ENCODE results near the gene BSG.

The BSG gene

GRCh38 chr19:540867-541637 lies 31.3 kb upstream of the BSG start:
- DNase-seq (ENCODE audit: low spot score): no peak

- no peak for DNase-seq (ENCODE audit: low spot score)
Observed at GRCh38 chr19:541699-542098, 30.7 kb upstream of the BSG start.

DNA sequence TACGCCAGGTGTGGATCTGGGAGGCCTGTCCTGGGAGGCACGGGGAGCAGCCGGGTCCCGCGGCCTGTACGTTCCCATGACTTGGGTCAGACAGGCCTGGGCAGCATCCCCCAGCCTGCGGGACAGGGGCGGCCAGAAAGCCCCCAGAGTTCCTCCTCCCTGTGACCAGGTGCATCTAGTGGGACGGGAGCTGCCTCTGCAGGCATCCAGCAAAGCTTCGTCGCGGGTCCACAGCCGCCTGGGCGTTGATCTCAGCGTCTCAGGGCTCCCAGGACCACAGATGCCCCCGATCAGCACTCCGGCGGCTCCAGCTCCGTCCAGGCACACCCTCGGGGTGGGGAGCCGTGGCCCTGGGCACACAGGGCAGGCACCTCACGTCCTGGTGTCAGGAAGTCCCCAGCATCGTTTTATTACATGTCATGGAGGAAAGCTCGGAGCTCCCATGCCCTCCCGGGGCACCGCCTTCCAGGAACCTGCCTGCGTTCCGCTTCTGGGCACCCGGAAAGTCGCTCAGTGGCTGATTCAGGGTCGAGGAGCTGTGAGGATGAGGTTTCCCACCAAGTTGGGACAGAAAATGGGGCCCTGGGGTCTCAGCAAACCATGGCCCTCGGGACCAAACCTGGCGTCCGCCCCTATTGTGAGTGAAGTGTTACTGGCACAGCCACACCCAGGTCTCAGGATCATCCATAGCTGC lies 30.1 kb upstream of the BSG start:
- DNase-seq (ENCODE audit: low spot score): no peak

DNA sequence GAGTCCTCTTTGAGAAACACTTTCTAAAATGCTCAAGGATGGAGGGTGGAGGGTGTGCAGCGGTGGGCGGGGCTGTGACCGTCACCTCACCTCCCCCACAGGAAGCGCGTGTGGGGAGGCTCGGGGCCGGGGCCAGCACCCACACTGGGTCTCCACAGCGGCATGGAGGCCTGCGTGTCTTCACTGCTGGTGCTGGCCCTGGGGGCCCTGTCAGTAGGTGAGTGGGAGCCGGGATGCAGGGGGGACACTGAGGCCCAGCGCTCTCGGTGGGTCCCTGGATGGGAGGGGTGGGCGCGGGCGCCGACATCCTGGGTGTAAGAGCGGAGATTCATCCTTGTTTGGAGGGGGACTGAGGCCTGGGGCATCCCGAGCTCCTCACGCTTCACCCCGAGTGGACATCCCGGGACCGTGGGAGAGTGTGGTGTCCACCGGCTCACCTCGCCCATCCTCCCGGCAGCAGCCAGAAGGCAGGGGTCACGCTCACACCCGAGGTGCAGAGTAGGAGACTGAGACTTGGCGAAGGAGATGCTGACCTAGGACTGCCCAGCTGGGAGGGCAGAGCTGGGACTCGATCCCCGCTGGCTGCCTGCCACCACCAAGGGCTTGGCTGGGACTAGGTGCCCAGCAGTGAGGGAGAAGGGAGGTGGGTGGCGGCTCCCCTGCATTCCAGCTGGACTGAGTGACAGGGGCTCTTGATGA lies 28.3 kb upstream of the BSG start, which contains the start of gene GZMM:
TSS of gene GZMM (plus strand) at position 144 of the 699 bp plus-strand sequence. CDS start at position 163, 19 bp downstream.
- peak; percentile 78 for DNase-seq (ENCODE audit: low spot score)

GRCh38 chr19:547117-547516 lies 25.3 kb upstream of the BSG start:
- DNase-seq (ENCODE audit: low spot score): no peak

DNA sequence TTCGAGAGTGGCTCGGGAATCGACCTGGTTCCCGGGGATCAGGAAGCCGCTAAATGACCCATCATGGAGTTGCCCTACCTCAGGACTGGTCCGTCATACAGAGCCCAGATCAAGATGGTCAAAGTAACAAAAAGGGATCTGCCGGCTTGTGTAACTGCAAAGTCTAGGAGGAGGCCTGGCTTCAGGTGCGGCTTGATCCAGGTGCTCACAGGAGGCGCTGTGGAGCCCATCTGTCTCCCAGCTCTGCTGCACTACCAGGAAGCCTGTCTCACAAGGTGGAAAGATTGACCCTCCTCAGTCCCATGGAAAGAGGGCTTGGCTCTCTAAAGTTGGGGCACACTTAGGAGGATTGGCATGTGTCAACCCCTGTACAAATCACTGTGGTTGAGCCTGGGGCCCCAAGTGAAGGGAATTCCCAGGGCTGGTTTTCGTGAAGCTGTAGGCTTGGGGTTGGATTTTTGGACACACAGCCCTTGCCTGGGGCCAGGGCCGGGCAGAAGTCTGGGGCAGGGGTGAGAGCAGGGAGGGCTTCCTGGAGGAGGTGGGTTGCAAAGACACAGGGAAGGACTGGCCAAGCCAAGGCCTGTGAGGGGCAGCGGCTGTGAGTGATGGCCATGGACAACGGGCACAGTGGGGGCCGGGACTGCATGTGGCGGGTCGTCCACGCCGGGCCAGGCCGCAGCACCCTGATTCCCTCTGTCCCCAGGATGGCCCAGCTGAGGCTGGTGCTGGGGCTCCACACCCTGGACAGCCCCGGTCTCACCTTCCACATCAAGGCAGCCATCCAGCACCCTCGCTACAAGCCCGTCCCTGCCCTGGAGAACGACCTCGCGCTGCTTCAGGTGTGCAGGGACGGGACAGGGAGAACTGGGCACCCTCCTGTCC lies 24.3 kb upstream of the BSG start:
- DNase-seq (ENCODE audit: low spot score): no peak

DNA sequence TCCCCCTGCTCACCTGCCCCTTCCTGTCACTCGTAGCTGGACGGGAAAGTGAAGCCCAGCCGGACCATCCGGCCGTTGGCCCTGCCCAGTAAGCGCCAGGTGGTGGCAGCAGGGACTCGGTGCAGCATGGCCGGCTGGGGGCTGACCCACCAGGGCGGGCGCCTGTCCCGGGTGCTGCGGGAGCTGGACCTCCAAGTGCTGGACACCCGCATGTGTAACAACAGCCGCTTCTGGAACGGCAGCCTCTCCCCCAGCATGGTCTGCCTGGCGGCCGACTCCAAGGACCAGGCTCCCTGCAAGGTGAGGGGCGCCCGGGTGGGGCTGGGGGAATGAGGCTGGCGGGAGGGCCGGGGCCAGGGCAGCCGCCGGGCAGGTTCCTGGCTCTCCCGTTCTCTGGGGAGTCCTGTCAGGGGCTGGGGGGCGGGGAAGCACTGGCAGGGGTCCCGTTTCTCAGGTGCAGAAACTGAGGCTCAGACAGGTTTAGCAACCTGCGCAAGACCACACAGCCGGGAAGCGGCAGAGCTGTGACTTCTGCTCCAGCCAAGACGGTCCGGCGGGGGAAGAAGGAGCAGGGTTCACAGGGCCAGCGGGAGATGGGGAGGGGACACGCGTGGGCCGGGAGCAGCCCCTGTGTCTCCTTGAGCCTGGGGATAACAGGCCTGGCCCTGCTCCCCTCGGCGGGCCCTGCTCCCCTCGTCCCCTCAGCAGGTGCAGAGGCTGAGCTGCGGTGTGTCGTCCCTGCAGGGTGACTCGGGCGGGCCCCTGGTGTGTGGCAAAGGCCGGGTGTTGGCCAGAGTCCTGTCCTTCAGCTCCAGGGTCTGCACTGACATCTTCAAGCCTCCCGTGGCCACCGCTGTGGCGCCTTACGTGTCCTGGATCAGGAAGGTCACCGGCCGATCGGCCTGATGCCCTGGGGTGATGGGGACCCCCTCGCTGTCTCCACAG lies 23.2 kb upstream of the BSG start:
- DNase-seq (ENCODE audit: low spot score): no peak

DNA sequence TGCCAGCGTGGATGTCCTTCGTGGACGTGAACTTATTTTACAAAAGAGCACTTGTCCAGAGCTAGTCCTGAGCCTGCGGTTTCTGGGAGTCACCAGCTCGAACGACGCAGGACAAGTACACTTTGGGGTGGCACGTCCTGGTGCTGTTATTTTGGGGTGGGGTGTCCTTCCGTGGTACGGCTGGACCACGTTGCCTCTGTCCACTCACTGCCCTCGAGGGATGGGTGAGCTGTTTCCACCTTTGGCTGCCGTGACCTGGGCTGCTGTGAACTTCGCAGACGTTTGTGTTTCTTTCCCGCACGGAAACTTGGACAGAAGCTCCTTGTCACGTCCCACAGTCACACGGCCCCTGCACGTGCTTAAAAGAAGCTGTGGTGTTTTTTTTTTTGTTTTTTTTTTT lies 17.6 kb upstream of the BSG start:
- DNase-seq (ENCODE audit: low spot score): no peak

DNA sequence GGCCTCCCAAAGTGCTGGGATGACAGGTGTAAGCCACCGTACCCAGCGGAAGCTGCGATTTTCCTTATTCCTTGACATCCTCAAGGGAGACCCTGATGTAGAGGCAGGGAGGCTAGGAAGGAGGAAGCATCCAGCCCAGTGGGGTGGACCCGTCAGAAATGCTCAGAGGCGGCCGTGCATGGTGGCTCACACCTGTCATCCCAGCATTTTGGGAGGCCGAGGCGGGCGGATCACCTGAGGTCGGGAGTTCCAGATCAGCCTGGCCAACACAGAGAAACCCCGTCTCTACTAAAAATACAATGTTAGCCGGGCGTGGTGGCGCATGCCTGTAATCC lies 17.0 kb upstream of the BSG start:
- DNase-seq (ENCODE audit: low spot score): no peak

DNA sequence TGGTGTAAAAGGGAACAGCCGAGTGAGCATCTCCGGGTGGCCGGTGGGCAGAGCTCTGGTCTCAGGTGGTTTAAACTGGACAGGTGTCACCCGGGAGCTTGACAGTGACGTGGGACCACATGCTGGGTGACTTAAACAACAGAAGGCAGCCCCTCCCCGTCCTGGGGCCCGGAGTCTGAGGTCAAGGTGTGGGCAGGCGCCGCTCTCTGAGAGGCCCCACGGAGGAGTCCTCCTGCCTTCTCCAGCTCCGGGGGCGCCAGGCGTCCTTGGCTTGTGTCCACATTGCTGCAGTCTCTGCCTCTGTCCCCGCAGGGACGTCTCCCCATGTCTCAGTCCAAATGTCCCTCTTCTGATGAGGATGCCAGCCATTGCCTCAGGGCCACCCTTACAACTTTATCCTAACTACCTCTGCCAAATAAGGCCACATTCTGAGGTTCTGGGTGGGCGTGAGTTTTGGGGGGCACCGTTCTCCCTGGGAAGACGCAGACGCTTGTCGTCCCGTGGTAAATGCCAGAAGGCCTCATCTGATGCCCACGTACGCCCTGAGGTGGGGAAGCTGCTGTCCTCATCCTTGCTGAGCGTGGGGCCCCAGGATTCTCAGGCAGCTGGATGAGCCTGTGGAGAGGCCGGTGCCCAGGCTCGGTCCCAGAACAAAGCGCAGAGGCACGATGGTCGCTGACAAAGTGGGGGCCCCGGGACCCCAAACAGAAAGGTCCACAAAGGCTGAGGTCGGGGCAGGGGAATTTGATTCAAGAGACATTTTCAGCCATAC lies 15.6 kb upstream of the BSG start:
- no peak for DNase-seq (ENCODE audit: low spot score)

DNA sequence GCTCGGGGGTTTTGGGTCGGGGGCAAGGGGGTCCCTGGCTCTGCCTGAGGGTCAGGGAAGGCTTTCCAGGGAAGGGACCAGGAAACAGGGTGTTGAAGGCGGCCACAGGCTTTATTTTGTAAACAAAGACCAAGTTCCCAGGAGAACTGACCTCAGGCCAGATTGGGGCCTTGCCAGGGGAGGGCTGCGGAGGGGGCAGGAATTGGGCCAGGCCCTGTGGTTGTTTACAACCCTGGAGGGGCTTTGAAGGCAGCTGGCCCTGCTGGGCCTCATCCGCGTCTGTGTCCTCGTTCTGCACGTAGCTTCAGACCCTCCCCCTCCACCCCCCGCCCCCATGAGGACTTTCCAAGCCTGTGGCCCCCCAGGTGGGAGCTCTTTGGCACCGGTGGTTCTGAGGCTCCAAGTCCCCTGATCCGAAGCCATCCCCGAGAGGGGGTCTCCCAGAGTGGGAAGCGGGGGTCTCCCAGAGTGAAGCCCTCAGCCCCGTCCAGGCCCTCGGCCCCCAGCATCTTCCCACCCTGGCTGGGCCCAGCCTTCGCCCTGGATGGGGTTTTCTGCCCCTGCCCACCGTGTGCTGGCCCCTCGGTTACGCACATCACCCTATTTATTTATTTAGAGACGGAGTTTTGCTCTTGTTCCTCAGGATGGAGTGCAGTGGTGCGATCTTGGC lies 13.5 kb upstream of the BSG start:
- no peak for DNase-seq (ENCODE audit: low spot score)

DNA sequence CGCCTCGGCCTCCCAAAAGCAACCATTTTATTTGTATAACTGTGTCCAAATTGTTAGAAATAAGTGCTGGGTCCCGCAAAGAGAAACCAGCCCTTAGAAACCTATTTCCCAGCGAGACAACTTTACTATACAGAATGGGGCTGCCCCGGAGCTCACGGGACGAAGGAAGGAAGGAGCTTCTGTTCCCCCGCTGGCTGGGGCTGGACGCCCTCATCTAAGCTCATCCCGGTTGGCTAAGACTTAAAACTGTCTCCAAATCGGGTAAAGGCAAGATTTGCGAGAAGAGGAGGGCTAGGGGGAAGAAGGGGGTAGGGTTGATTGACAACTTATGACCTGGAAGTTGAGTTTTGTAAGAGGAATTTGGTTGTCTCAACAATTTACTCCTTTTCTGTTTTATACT lies 12.3 kb upstream of the BSG start:
- DNase-seq (ENCODE audit: low spot score): no peak

- DNase-seq (ENCODE audit: low spot score): no peak
Observed at GRCh38 chr19:566403-566802, 6.0 kb upstream of the BSG start.

- no peak for DNase-seq (ENCODE audit: low spot score)
Observed at GRCh38 chr19:566844-567243, 5.6 kb upstream of the BSG start.

DNA sequence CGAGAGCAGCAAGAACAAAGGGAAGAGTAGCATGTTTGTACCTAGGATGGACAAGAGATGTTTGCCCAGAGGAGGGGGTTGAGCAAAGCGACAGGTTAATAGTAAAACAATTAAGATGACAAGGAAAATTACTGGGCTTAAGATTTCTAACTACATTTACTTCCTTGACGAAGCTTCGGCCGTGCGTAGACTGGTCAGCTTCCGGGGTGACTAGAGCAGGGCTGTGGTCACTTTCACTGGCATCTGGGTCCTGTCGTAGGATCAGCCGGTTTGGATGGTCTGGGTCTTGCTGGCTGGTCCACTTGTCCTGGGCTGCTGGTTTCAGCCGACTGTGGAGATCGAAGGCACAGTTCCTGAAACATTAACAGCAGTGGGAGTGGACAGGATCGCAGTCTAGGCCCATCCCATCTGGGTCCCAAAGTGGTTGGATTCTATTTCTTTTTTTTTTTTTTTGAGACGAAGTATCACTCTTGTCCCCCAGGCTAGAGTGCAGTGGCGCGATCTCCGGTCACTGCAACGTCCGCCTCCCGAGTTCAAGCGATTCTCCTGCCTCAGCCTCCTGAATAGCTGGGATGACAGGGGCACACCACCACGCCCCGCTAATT lies 5.0 kb upstream of the BSG start:
- DNase-seq (ENCODE audit: low spot score): no peak

- DNase-seq (ENCODE audit: low spot score): no peak
Observed at GRCh38 chr19:570251-570686, 2.1 kb upstream of the BSG start.

DNA sequence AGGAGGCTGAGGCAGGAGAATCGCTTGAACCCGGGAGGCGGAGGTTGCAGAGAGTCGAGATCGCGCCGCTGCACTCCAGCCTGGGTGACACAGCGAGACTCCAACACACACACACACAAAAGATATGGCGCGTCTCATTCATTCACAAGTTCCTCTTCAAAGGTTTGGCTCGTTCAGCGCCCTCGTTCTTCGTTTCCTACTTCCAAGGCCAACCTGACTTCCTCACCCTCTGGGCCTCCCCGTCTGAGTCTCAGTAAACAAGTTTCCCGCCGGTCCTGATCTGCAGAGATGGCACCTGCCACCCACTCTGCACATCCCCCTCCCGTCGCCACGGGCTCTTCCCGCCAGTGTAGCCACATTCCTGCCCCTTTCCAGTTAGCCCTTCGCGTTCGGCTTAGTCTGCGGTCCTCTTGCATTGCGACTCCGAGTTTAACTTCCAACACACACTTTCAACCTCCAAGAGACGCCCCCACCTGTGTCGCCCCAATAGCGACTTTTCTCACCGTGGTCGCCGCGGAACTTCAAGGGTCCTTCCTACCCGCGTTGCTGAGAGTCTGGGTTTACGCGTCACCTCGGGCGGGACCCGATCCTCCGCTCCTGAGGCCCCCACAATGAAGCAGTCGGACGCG lies 1.3 kb upstream of the BSG start:
- peak; percentile 47 for DNase-seq (ENCODE audit: low spot score)

DNA sequence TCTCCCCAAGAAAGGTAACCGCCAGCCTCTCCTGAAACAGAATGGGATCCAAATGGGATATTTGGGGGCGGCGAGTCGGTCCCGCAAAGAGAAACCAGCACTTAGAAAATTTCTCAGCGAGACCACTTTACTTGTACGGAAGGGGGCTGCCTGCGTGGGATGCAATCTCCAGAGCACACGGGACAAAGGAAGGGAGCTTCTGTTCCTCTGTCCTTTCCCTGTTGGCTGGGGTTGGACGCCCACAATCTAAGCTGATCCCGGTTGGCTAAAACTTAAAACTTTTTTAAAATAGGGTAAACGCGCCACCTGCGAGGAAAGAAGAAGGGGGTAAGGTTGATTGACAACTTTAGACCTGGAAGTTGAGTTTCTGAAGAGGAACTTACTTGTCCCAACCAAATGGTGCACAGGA lies 826 bp upstream of the BSG start:
- no peak for DNase-seq (ENCODE audit: low spot score)
